Astrocyte of the spinal cord (primary cell): Measurements from ENCODE around the gene RAPGEF3.

Experiments
- DNase-seq: peaks from one replicate; pipeline ENCODE4 v3.0.0; 2011; ENCODE audit warnings: low read depth, low spot score
- H3K4me3 ChIP-seq: 2 replicates; pipeline ENCODE4 v1.5.1; 2011; ENCODE audit warnings: low read depth, mild to moderate bottlenecking, low read length, moderate library complexity
- CTCF ChIP-seq: IDR thresholded peaks from 2 replicates; pipeline ENCODE4 v1.5.1; 2012; ENCODE audit warnings: low read depth, mild to moderate bottlenecking, low read length, inconsistent platforms
- in situ Hi-C: cut with HindIII; loops from 2 replicates; pipeline ENCODE4 v1.10.0; 2017; ENCODE audit warnings: low sequenced_read_pairs

The RAPGEF3 gene

GRCh38 chr12:47802312-47802711 is 43.6 kb upstream of the RAPGEF3 start:
- in situ Hi-C loops: no loop called here
- no peak for DNase-seq
- peak; percentile 49 for TF ChIP-seq CTCF
- no peak overlapping the region for H3K4me3 ChIP-seq

- DNase-seq: no peak
- no peak for TF ChIP-seq CTCF
- in situ Hi-C loops: no loop called here
- no peak overlapping the region for H3K4me3 ChIP-seq
Observed at GRCh38 chr12:47801904-47802246, 43.2 kb upstream of the RAPGEF3 start.

GRCh38 chr12:47801170-47801903 is 42.7 kb upstream of the RAPGEF3 start:
- in situ Hi-C loops: no loop called here
- peak; percentile 44 for TF ChIP-seq CTCF
- no peak for DNase-seq
- no peak overlapping the region for H3K4me3 ChIP-seq

GRCh38 chr12:47800582-47800981 is 41.9 kb upstream of the RAPGEF3 start:
- TF ChIP-seq CTCF: no peak
- H3K4me3 ChIP-seq: no peak overlapping the region
- no peak for DNase-seq
- in situ Hi-C loops: no loop called here

GRCh38 chr12:47799357-47799955 is 40.8 kb upstream of the RAPGEF3 start:
- in situ Hi-C loops: no loop called here
- no peak overlapping the region for H3K4me3 ChIP-seq
- TF ChIP-seq CTCF: no peak
- no peak for DNase-seq

- H3K4me3 ChIP-seq: no peak overlapping the region
- TF ChIP-seq CTCF: no peak
- DNase-seq: no peak
- in situ Hi-C loops: no loop called here
Observed at GRCh38 chr12:47798382-47798948, 39.8 kb upstream of the RAPGEF3 start.
